Astrocyte (in vitro differentiated cells and primary cell): ENCODE measurements around the gene PPM1L. TPM values are rescaled to one million over a fixed set of nuclear protein-coding genes. Genes with fewer than 3 reads are reported as not detected.

Source experiments
- DNase-seq: peaks from one replicate; pipeline ENCODE4 v3.0.0-alpha.2; 2010; ENCODE audit warnings: low read depth
- FAIRE-seq: peaks from 2 replicates; lab custom pipeline; 2011; peaks lifted over from hg19 to GRCh38; lab: Jason Lieb, UNC
- H2AFZ ChIP-seq: 2 replicates; pipeline ENCODE4 v1.6.0; 2012; ENCODE audit warnings: low read depth, low read length, inconsistent platforms
- H3K27ac ChIP-seq: 2 replicates; pipeline ENCODE4 v1.5.1; 2011; ENCODE audit warnings: low read depth, low read length, inconsistent platforms
- H3K27me3 ChIP-seq: 2 replicates; pipeline ENCODE4 v1.6.0; 2011; ENCODE audit warnings: low read length, inconsistent platforms; ENCODE audit not compliant: insufficient read depth
- H3K36me3 ChIP-seq: 2 replicates; pipeline ENCODE4 v1.5.1; 2011; ENCODE audit warnings: low read length, inconsistent platforms; ENCODE audit not compliant: insufficient read depth
- H3K4me1 ChIP-seq: 2 replicates; pipeline ENCODE4 v1.5.1; 2011; ENCODE audit warnings: low read length, inconsistent platforms; ENCODE audit not compliant: insufficient read depth
- H3K4me2 ChIP-seq: 2 replicates; pipeline ENCODE4 v1.6.0; 2012; ENCODE audit warnings: low read length, inconsistent platforms
- H3K4me3 ChIP-seq: 2 replicates; pipeline ENCODE4 v1.5.1; 2011; ENCODE audit warnings: low read depth, mild to moderate bottlenecking, low read length, inconsistent platforms; ENCODE audit not compliant: insufficient read depth
- H3K79me2 ChIP-seq: 2 replicates; pipeline ENCODE4 v1.6.0; 2012; ENCODE audit warnings: mild to moderate bottlenecking, low read length, inconsistent platforms; ENCODE audit not compliant: insufficient read depth
- H3K9ac ChIP-seq: 2 replicates; pipeline ENCODE4 v1.6.0; 2012; ENCODE audit warnings: mild to moderate bottlenecking, low read length, inconsistent platforms
- H3K9me3 ChIP-seq: 2 replicates; pipeline ENCODE4 v1.5.1; 2012; ENCODE audit warnings: low read depth, mild to moderate bottlenecking, low read length, inconsistent platforms; ENCODE audit not compliant: insufficient read depth
- H4K20me1 ChIP-seq: 2 replicates; pipeline ENCODE4 v1.6.0; 2012; ENCODE audit warnings: low read length, inconsistent platforms; ENCODE audit not compliant: insufficient read depth
- H3K27ac Mint-ChIP-seq: one replicate; pipeline ENCODE4 v1.8.0; 2021; ENCODE audit warnings: mild to moderate bottlenecking, mixed read lengths; ENCODE audit not compliant: unreplicated experiment
- H3K27me3 Mint-ChIP-seq: one replicate; pipeline ENCODE4 v1.8.0; 2021; ENCODE audit warnings: low read depth, mixed read lengths; ENCODE audit not compliant: unreplicated experiment
- H3K36me3 Mint-ChIP-seq: one replicate; pipeline ENCODE4 v1.8.0; 2021; ENCODE audit warnings: low read depth, mixed read lengths; ENCODE audit not compliant: unreplicated experiment
- H3K4me1 Mint-ChIP-seq: one replicate; pipeline ENCODE4 v1.8.0; 2021; ENCODE audit warnings: low read depth, mixed read lengths; ENCODE audit not compliant: unreplicated experiment
- H3K4me3 Mint-ChIP-seq: one replicate; pipeline ENCODE4 v1.8.0; 2021; ENCODE audit warnings: mild to moderate bottlenecking, moderate library complexity, mixed read lengths; ENCODE audit not compliant: unreplicated experiment
- H3K9me3 Mint-ChIP-seq: one replicate; pipeline ENCODE4 v1.8.0; 2021; ENCODE audit warnings: mild to moderate bottlenecking, mixed read lengths; ENCODE audit not compliant: unreplicated experiment
- EZH2 ChIP-seq: IDR thresholded peaks from 2 replicates; pipeline ENCODE4 v1.6.1; 2012; ENCODE audit warnings: mild to moderate bottlenecking, low read length, inconsistent platforms; ENCODE audit not compliant: insufficient read depth
- total RNA-seq: library from RNA; stranded (reverse); gene quantifications from 2 replicates; pipeline ENCODE4 v1.2.1, GENCODE V29; 2021
- TF ChIP-seq, protein P1 (sequence below): IDR thresholded peaks from 2 replicates; pipeline ENCODE4 v1.5.1; 2011; ENCODE audit warnings: low read depth, mild to moderate bottlenecking, inconsistent platforms, low read length, moderate library complexity; ENCODE audit not compliant: insufficient read depth

The PPM1L gene
- total RNA-seq, 1 donor from 2014 or later = 6.3 TPM

DNA sequence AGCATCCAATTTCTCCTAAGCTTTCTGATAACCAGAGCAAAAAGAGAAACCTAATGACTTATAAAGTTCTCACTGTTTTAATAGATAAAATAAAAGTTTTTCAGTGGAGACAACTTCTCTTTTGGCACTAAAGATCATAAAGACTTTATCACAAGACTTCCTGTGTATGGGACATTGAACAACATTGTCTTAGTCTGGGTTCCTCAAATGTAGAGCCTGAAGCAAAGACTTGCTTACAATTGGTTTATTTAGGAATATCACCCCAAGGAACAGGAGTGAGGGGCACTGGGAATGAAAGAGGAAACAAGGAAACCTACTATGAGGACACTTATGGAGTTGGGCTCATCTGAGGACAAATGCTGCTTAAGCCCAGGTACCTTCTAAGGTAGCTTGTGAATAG is 221.7 kb downstream of the PPM1L start:
- no peak overlapping the region for H3K27ac ChIP-seq
- no peak for DNase-seq
- H3K9me3 Mint-ChIP-seq = no peaks in the 10 kb centered on the region
- H3K27ac Mint-ChIP-seq = no peak overlapping the region
- no peaks in the 10 kb centered on the region for H3K36me3 Mint-ChIP-seq
- no peak overlapping the region for H3K4me3 ChIP-seq
- H3K79me2 ChIP-seq = no peaks in the 10 kb centered on the region
- no peak overlapping the region for H3K4me3 Mint-ChIP-seq
- H2AFZ ChIP-seq = no peak overlapping the region
- no peak overlapping the region for H3K4me2 ChIP-seq
- no peak for FAIRE-seq
- no peaks in the 10 kb centered on the region for H3K36me3 ChIP-seq
- TF ChIP-seq, protein P1, sequence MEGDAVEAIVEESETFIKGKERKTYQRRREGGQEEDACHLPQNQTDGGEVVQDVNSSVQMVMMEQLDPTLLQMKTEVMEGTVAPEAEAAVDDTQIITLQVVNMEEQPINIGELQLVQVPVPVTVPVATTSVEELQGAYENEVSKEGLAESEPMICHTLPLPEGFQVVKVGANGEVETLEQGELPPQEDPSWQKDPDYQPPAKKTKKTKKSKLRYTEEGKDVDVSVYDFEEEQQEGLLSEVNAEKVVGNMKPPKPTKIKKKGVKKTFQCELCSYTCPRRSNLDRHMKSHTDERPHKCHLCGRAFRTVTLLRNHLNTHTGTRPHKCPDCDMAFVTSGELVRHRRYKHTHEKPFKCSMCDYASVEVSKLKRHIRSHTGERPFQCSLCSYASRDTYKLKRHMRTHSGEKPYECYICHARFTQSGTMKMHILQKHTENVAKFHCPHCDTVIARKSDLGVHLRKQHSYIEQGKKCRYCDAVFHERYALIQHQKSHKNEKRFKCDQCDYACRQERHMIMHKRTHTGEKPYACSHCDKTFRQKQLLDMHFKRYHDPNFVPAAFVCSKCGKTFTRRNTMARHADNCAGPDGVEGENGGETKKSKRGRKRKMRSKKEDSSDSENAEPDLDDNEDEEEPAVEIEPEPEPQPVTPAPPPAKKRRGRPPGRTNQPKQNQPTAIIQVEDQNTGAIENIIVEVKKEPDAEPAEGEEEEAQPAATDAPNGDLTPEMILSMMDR = no peak
- no peak for TF ChIP-seq EZH2
- no peaks in the 10 kb centered on the region for H3K4me1 Mint-ChIP-seq
- H3K9me3 ChIP-seq = no peaks in the 10 kb centered on the region
- no peaks in the 10 kb centered on the region for H3K4me1 ChIP-seq
- no peaks in the 10 kb centered on the region for H4K20me1 ChIP-seq
- H3K27me3 Mint-ChIP-seq = no peaks in the 10 kb centered on the region
- no peak overlapping the region for H3K9ac ChIP-seq
- no peaks in the 10 kb centered on the region for H3K27me3 ChIP-seq

DNA sequence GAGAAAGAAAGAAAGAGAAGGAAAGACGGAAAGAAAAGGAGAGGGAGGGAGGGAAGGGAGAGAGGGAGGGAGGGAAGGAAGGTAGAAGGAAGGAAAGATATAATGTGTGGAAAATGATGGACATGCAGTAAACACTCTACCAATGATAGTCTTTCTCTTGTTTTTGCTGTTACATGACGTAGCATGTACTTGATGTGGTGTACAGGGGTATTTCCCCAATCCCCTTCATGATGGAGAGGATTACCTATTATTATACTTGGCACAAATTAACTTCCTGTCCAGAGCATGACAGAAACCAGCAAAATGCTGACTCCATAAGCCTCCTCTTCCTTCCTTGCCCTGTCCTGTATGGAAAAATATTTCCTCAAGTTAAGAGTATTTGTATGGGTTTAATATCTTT is 224.7 kb downstream of the PPM1L start:
- no peak overlapping the region for H2AFZ ChIP-seq
- no peaks in the 10 kb centered on the region for H3K36me3 ChIP-seq
- TF ChIP-seq, protein P1 = no peak
- no peak for TF ChIP-seq EZH2
- Mint-ChIP-seq H3K4me3 (no peak overlapping the region), H3K9me3 (peaks cover 7% of the 10 kb centered on the region), H3K27ac (no peak overlapping the region), H3K4me1 (no peaks in the 10 kb centered on the region), H3K36me3 (no peaks in the 10 kb centered on the region), H3K27me3 (no peaks in the 10 kb centered on the region)
- no peak overlapping the region for H3K27ac ChIP-seq
- H3K9me3 ChIP-seq = no peaks in the 10 kb centered on the region
- FAIRE-seq (no peak), DNase-seq (no peak)
- no peak overlapping the region for H3K9ac ChIP-seq
- no peaks in the 10 kb centered on the region for H3K4me1 ChIP-seq
- H3K4me3 ChIP-seq = no peak overlapping the region
- no peaks in the 10 kb centered on the region for H3K27me3 ChIP-seq
- H4K20me1 ChIP-seq = no peaks in the 10 kb centered on the region
- H3K79me2 ChIP-seq = no peaks in the 10 kb centered on the region
- H3K4me2 ChIP-seq = no peak overlapping the region

DNA sequence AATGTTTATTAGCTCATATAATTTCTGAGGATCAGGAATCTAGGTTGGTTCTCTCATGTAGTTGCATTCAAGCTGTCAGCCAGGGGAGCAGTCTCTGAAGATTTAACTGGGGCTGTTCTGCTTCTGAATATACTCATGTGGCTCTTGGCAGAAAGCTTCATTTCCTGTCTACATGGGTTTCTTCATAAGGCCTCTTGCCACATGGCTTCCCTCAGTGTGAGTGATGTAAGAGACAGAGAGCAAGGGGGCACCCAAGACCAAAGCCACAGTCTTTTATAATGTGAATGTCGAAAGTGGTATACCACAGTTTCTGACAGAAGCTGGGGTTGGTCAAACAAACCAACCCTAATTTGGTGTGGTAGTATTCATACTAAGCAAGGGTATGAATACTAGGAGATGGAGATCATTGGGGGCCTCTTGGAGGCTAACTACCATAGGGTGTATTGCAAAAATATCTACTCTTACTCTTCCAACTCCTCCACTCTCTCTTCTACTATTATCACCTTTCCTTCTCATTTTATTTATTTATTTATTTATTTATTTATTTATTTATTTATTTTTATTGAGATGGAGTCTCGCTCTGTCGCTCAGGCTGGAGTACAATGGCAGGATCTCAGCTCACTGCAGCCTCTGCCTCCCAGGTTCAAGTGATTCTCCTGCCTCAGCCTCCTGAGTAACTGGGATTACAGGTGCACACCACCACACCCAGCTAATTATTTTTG is 225.3 kb downstream of the PPM1L start:
- no peak overlapping the region for H3K4me2 ChIP-seq

More for the DNA sequence above, 225.3 kb downstream of the PPM1L start:
- DNase-seq (peak; percentile 8), FAIRE-seq (no peak)
- Histone ChIP-seq H2AFZ (no peak overlapping the region), H3K27ac (no peak overlapping the region), H3K4me3 (no peak overlapping the region), H3K4me1 (no peaks in the 10 kb centered on the region), H4K20me1 (no peaks in the 10 kb centered on the region), H3K27me3 (no peaks in the 10 kb centered on the region), H3K36me3 (no peaks in the 10 kb centered on the region), H3K9ac (no peak overlapping the region), H3K79me2 (no peaks in the 10 kb centered on the region), H3K9me3 (no peaks in the 10 kb centered on the region)
- H3K27me3 Mint-ChIP-seq = no peaks in the 10 kb centered on the region
- no peak for TF ChIP-seq EZH2
- TF ChIP-seq, protein P1 = no peak
- peaks cover 7% of the 10 kb centered on the region for H3K9me3 Mint-ChIP-seq
- H3K27ac Mint-ChIP-seq = no peak overlapping the region
- no peaks in the 10 kb centered on the region for H3K36me3 Mint-ChIP-seq
- no peak overlapping the region for H3K4me3 Mint-ChIP-seq
- no peaks in the 10 kb centered on the region for H3K4me1 Mint-ChIP-seq
